H9 (cell line): ENCODE data around the gene ARRB1. TPM values are rescaled to one million over a fixed set of nuclear protein-coding genes. Genes with fewer than 3 reads are reported as not detected.
"Not testable (repeated sequence)": the region's sequence is repeated elsewhere in the genome, so short reads cannot be mapped to it uniquely, and the experiment has no call there.

ENCODE experiments used
- DNase-seq: peaks from one replicate; pipeline ENCODE4 v3.0.0-alpha.2; 2017
- H2AFZ ChIP-seq: one replicate; pipeline ENCODE4 v1.6.1; 2013; ENCODE audit warnings: mild to moderate bottlenecking, low read length, control low read depth, moderate library complexity
- H2AK5ac ChIP-seq: 2 replicates; pipeline ENCODE4 v1.6.1; 2013; ENCODE audit warnings: low read length, control low read depth, mixed read lengths; ENCODE audit not compliant: insufficient read length
- H2BK120ac ChIP-seq: one replicate; pipeline ENCODE4 v1.6.1; 2013; ENCODE audit warnings: low read depth, mild to moderate bottlenecking, low read length, control low read depth, inconsistent platforms; ENCODE audit not compliant: poor library complexity, severe bottlenecking
- H2BK12ac ChIP-seq: 2 replicates; pipeline ENCODE4 v1.6.1; 2013; ENCODE audit warnings: low read length, control low read depth, mixed read lengths, low read depth; ENCODE audit not compliant: insufficient read length
- H2BK15ac ChIP-seq: 2 replicates; pipeline ENCODE4 v1.6.1; 2013; ENCODE audit warnings: low read depth, low read length, control low read depth
- H2BK20ac ChIP-seq: one replicate; pipeline ENCODE4 v1.6.1; 2013; ENCODE audit warnings: low read depth, mild to moderate bottlenecking, low read length, control low read depth, inconsistent platforms; ENCODE audit not compliant: poor library complexity, severe bottlenecking
- H2BK5ac ChIP-seq: 2 replicates; pipeline ENCODE4 v1.6.1; 2013; ENCODE audit warnings: low read length, control low read depth, mixed read lengths; ENCODE audit not compliant: insufficient read length
- H3K14ac ChIP-seq: 2 replicates; pipeline ENCODE4 v1.6.1; 2013; ENCODE audit warnings: low read length, control low read depth; ENCODE audit not compliant: insufficient read depth
- H3K18ac ChIP-seq: 2 replicates; pipeline ENCODE4 v1.6.1; 2013; ENCODE audit warnings: low read depth, mild to moderate bottlenecking, mixed read lengths, low read length, control low read depth; ENCODE audit not compliant: insufficient read length
- H3K23ac ChIP-seq: 2 replicates; pipeline ENCODE4 v1.6.1; 2013; ENCODE audit warnings: low read length, control low read depth, mixed read lengths, low read depth; ENCODE audit not compliant: insufficient read length
- H3K23me2 ChIP-seq: 2 replicates; pipeline ENCODE4 v1.6.1; 2013; ENCODE audit warnings: low read depth, mild to moderate bottlenecking, mixed read lengths, low read length, control low read depth; ENCODE audit not compliant: insufficient read length, poor library complexity, severe bottlenecking
- H3K27ac ChIP-seq: 2 replicates; pipeline ENCODE4 v1.5.1; 2013; ENCODE audit warnings: low read length, control low read depth, mixed read lengths, low read depth; ENCODE audit not compliant: insufficient read length
- H3K27me3 ChIP-seq: 2 replicates; pipeline ENCODE4 v1.6.1; 2013; ENCODE audit warnings: low read length, control low read depth, inconsistent platforms; ENCODE audit not compliant: insufficient read depth
- H3K4ac ChIP-seq: 2 replicates; pipeline ENCODE4 v1.6.1; 2013; ENCODE audit warnings: low read depth, mild to moderate bottlenecking, control low read depth, inconsistent platforms, low read length, moderate library complexity
- H3K4me1 ChIP-seq: 2 replicates; pipeline ENCODE4 v1.6.1; 2013; ENCODE audit warnings: low read length, control low read depth, inconsistent platforms; ENCODE audit not compliant: insufficient read depth
- H3K4me2 ChIP-seq: 2 replicates; pipeline ENCODE4 v1.6.1; 2013; ENCODE audit warnings: low read length, control low read depth, mixed read lengths; ENCODE audit not compliant: insufficient read length, insufficient read depth
- H3K56ac ChIP-seq: 2 replicates; pipeline ENCODE4 v1.6.1; 2013; ENCODE audit warnings: low read depth, mild to moderate bottlenecking, mixed read lengths, low read length, control low read depth; ENCODE audit not compliant: insufficient read length
- H3K79me1 ChIP-seq: 2 replicates; pipeline ENCODE4 v1.6.1; 2013; ENCODE audit warnings: low read depth, mild to moderate bottlenecking, moderate library complexity, low read length, control low read depth, inconsistent platforms; ENCODE audit not compliant: insufficient read depth, poor library complexity, severe bottlenecking
- H3K79me2 ChIP-seq: 2 replicates; pipeline ENCODE4 v1.6.1; 2013; ENCODE audit warnings: low read length, control low read depth, inconsistent platforms; ENCODE audit not compliant: insufficient read depth
- H3K9ac ChIP-seq: 2 replicates; pipeline ENCODE4 v1.6.1; 2013; ENCODE audit warnings: low read length, control low read depth, mixed read lengths; ENCODE audit not compliant: insufficient read length; ENCODE audit errors: extremely low read depth
- H3K9me3 ChIP-seq: one replicate; pipeline ENCODE4 v1.6.1; 2013; ENCODE audit warnings: low read depth, low read length, inconsistent platforms; ENCODE audit not compliant: control insufficient read depth
- H3T11ph ChIP-seq: one replicate; pipeline ENCODE4 v1.6.1; 2013; ENCODE audit warnings: mild to moderate bottlenecking, low read length, control low read depth, inconsistent platforms
- H4K20me1 ChIP-seq: one replicate; pipeline ENCODE4 v1.6.1; 2013; ENCODE audit not compliant: control insufficient read depth, insufficient read length, insufficient read depth
- H4K5ac ChIP-seq: 2 replicates; pipeline ENCODE4 v1.6.1; 2013; ENCODE audit warnings: low read depth, mild to moderate bottlenecking, mixed read lengths, low read length, control low read depth; ENCODE audit not compliant: insufficient read length
- H4K8ac ChIP-seq: replicated peaks from 2 replicates; pipeline ENCODE4 v1.6.1; 2013; ENCODE audit warnings: low read length, control low read depth, mixed read lengths, low read depth; ENCODE audit not compliant: insufficient read length
- H4K91ac ChIP-seq: 2 replicates; pipeline ENCODE4 v1.6.1; 2013; ENCODE audit warnings: low read depth, mild to moderate bottlenecking, moderate library complexity, mixed read lengths, low read length, control low read depth; ENCODE audit not compliant: insufficient read length
- H3K27ac Mint-ChIP-seq, 3 experiments: 2 replicates in 2 of 3; 3 replicates in 1 of 3; pipeline ENCODE4 v1.8.0; 2020 to 2021; ENCODE audit warnings: mixed read lengths in 3 of 3, mild to moderate bottlenecking in 1 of 3, moderate library complexity in 1 of 3
- H3K27me3 Mint-ChIP-seq: 2 replicates; pipeline ENCODE4 v1.8.0; 2021; ENCODE audit warnings: low read depth, mild to moderate bottlenecking, moderate library complexity, mixed read lengths
- H3K36me3 Mint-ChIP-seq, 3 experiments: 2 replicates in 2 of 3; 3 replicates in 1 of 3; pipeline ENCODE4 v1.8.0; 2020 to 2021; ENCODE audit warnings: low read depth in 3 of 3, mixed read lengths in 3 of 3; ENCODE audit not compliant: insufficient read depth in 1 of 3
- H3K4me1 Mint-ChIP-seq, 2 experiments: 2 replicates each; pipeline ENCODE4 v1.8.0; 2020; ENCODE audit warnings: mixed read lengths in 2 of 2
- H3K4me3 Mint-ChIP-seq, 2 experiments: 2 replicates in 1 of 2; 3 replicates in 1 of 2; pipeline ENCODE4 v1.8.0; 2020 to 2021; ENCODE audit warnings: mild to moderate bottlenecking in 2 of 2, mixed read lengths in 2 of 2, moderate library complexity in 1 of 2
- H3K9me3 Mint-ChIP-seq, 2 experiments: 2 replicates in 1 of 2; 3 replicates in 1 of 2; pipeline ENCODE4 v1.8.0; 2020; ENCODE audit warnings: mild to moderate bottlenecking in 2 of 2, mixed read lengths in 2 of 2, moderate library complexity in 1 of 2
- WGBS: extraction: QIAGEN DNeasy Blood & Tissue Kit; methylation state at CpG from one replicate; pipeline ENCODE4 v1.1.7; 2013; ENCODE audit warnings: missing lambda C conversion rate, low lambda C conversion rate, mixed read lengths; ENCODE audit not compliant: insufficient read length; ENCODE audit errors: extremely low coverage; 5-methylcytosine and 5-hydroxymethylcytosine counted together
- total RNA-seq: library from RNA; stranded (reverse); gene quantifications from 2 replicates; pipeline ENCODE4 v1.2.1, GENCODE V29; 2021
- TF ChIP-seq, protein P1 (sequence below): fragments of 200-600 bp; sonication (generic); conservative IDR thresholded peaks from 3 replicates; pipeline ENCODE4 v1.8.0; 2021; ENCODE audit warnings: antibody characterized with exemption, mild to moderate bottlenecking

Gene ARRB1
- total RNA-seq, 1 experiment from 2014 or later: 20.6 TPM

DNA sequence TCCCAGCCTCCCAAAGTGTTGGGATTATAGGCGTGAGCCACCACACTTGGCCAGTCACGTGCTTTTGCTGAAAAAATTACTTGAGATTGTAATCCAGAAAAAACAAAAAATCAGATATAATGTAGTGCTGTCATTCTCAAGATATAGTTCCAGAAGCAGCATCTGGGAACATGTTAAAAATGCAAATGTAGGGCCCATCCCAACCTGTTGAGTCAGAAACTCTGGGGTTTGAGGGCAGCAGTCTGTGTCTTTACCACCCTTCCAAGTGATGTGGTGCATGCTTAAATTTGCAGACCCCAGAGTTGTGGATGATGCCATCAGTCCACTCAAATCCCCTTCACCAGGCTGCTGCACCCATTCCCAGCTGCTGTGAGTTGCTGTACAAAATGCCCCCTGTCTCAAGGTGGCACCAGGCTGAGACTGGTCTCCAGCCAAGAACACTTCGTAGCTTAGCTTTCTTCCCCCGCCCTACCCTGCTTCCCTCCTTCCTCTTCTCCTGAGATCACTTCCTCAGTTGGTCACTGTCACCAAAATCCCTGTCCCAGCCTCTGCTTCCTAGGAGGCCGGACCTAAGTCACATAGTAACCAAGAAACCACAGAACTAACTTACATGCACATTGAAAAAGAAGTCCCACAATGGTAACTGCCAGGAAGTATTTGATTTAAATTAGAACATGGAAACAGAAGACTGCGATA lies 18.2 kb upstream of the ARRB1 start:
- Histone ChIP-seq H2BK5ac (no peak overlapping the region), H2BK12ac (no peak overlapping the region), H3K56ac (no peak overlapping the region), H4K5ac (no peak overlapping the region), H2BK20ac (no peak overlapping the region), H3K79me2 (no peaks in the 10 kb centered on the region), H3K4ac (no peak overlapping the region), H2BK120ac (no peak overlapping the region), H2AFZ (no peak overlapping the region), H3K4me1 (no peaks in the 10 kb centered on the region), H3K23ac (no peak overlapping the region), H2BK15ac (no peak overlapping the region), H3K4me2 (no peak overlapping the region), H3K9ac (no peak overlapping the region), H3K27ac (no peak overlapping the region), H3K79me1 (no peaks in the 10 kb centered on the region), H4K20me1 (no peaks in the 10 kb centered on the region), H3K18ac (no peak overlapping the region), H2AK5ac (no peak overlapping the region), H3K23me2 (no peaks in the 10 kb centered on the region), H3K9me3 (no peaks in the 10 kb centered on the region), H4K8ac (no peak overlapping the region), H3K14ac (no peak overlapping the region), H3K27me3 (no peaks in the 10 kb centered on the region), H3T11ph (no peak overlapping the region), H4K91ac (no peak overlapping the region)
- H3K4me1 Mint-ChIP-seq: no peaks in the 10 kb centered on the region
- no peak overlapping the region for H3K27ac Mint-ChIP-seq
- 0 out of 2 replicates have a peak, but pooled peaks cover 2% of the 10 kb centered on the region for H3K27me3 Mint-ChIP-seq
- DNase-seq: no peak
- H3K4me3 Mint-ChIP-seq: no peak overlapping the region
- no CpG with 5 or more reads among the region's 6 CpGs for WGBS
- TF ChIP-seq, protein P1, sequence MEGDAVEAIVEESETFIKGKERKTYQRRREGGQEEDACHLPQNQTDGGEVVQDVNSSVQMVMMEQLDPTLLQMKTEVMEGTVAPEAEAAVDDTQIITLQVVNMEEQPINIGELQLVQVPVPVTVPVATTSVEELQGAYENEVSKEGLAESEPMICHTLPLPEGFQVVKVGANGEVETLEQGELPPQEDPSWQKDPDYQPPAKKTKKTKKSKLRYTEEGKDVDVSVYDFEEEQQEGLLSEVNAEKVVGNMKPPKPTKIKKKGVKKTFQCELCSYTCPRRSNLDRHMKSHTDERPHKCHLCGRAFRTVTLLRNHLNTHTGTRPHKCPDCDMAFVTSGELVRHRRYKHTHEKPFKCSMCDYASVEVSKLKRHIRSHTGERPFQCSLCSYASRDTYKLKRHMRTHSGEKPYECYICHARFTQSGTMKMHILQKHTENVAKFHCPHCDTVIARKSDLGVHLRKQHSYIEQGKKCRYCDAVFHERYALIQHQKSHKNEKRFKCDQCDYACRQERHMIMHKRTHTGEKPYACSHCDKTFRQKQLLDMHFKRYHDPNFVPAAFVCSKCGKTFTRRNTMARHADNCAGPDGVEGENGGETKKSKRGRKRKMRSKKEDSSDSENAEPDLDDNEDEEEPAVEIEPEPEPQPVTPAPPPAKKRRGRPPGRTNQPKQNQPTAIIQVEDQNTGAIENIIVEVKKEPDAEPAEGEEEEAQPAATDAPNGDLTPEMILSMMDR: no peak
- peaks cover 0 to 2% of the 10 kb centered on the region in 2 experiments; a peak in 1 of 5 replicates for H3K9me3 Mint-ChIP-seq
- H3K36me3 Mint-ChIP-seq: no peaks in the 10 kb centered on the region

DNA sequence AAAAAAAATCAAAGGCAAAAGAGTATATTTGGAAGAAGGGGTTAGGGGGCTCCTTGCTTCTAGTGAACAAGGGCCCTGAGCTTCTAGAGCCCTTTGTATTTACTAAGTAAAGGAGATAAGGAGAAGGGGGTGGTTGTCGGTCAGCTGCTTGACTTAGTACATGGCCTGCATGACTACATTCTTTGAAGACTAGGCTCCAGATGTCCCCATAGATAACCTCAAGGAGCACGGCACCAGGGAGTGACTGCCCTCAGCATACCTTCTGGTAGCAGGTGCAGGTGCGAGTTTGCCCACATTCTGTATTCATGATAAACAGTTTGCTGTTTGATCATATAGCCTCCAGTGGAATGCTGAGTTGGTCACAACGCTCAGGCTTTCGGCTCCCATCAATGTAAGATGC lies 15.4 kb upstream of the ARRB1 start:
- not testable (repeated sequence) for H3K14ac ChIP-seq, H3K4ac ChIP-seq, H3K27ac ChIP-seq, H2AK5ac ChIP-seq, H3K4me1 ChIP-seq, H3K23me2 ChIP-seq, H2BK15ac ChIP-seq, H3K4me3 Mint-ChIP-seq, H3K36me3 Mint-ChIP-seq, H3T11ph ChIP-seq, H4K91ac ChIP-seq, H3K56ac ChIP-seq, H3K4me2 ChIP-seq, H4K20me1 ChIP-seq, H3K79me2 ChIP-seq, H3K27me3 Mint-ChIP-seq, H3K18ac ChIP-seq, H3K23ac ChIP-seq, H2BK120ac ChIP-seq, H3K79me1 ChIP-seq, H2BK20ac ChIP-seq, DNase-seq, H4K8ac ChIP-seq, H2BK12ac ChIP-seq, H4K5ac ChIP-seq, H3K9ac ChIP-seq, H3K9me3 Mint-ChIP-seq, H3K27me3 ChIP-seq, H2AFZ ChIP-seq, H3K9me3 ChIP-seq, H2BK5ac ChIP-seq, H3K4me1 Mint-ChIP-seq, H3K27ac Mint-ChIP-seq
- no CpG with 5 or more reads among the region's 5 CpGs for WGBS
